SW 1271 (cell line): Measurements from ENCODE around the gene HINT1.

Source experiments
- DNase-seq, 2 experiments: peaks; one replicate each; lab custom pipeline; 2025; lab: John Stamatoyannopoulos, UW

The HINT1 gene

DNA sequence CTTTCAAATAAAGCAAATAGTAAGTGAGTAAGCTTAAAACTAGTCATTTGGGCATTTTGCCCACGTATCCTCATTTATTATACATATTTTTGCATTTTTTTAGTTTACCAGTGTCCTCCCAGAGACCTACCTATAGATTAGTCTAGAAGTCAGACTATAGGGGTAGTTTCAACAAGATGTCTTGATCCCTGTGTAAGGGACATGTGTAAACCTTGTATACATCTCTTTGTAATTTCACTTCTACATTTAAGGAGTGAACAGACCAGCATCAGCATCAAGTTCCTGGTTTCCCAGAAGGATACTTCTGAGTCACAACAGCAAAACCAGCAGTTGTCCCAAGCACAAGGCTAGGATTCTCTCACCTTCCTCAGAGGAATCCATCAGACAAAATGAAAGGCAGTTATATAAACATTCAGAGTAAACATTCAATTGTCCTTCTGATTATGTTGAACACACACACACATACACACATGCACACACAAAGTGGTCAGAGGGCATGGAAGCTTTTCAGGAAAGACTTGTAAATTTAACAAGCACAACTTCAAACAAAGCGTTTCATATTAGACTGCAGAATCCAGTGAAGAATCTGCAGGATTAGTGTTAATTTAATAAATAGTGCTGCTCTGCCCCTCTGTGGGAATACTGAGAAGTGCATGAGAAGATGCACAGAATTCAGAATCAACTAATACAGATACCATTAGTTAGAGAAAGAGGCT is 55.4 kb downstream of the HINT1 start:
- peak in 1 of 2 experiments; percentile 57 for DNase-seq
